ENCODE data around the gene TBC1D4.
"Not testable (repeated sequence)": the region's sequence is repeated elsewhere in the genome, so short reads cannot be mapped to it uniquely, and the experiment has no call there.

The TBC1D4 gene

DNA sequence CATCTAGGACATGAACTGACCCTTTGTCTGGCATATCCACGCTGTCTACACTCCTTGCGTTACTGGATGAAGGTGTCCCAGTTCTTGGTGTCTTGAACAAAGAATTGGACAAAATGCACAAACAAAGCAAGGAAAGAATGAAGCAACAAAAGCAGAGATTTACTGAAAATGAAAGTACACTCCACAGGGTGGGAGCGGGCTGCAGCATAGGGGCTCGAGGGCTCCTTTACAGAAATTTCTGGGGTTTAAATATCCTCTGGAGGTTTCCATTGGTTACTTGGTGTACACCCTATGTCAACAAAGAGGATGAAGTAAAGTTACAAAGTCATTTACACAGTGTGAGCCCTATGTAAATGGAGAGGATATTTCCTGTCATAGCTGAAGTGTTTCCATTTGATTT is 208.3 kb downstream of the TBC1D4 start:
- DNase-seq (ENCODE audit: low read depth): not testable (repeated sequence)

GRCh38 chr13:75271846-75272245 is 210.1 kb downstream of the TBC1D4 start:
- DNase-seq (ENCODE audit: low read depth): peak; percentile 58

DNA sequence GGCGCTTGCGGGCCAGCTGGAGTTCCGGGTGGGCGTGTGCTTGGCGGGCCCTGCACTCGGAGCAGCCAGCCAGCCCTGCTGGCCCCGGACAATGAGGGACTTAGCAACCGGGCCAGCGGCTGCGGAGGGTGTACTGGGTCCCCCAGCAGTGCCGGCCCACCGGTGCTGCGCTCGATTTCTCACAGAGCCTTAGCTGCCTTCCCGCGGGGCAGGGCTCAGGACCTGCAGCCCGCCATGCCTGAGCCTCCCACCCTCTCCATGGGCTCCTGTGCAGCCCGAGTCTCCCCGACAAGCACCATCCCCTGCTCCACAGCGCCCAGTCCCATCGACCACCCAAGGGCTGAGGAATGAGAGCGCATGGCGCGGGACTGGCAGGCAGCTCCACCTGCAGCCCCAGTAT is 213.5 kb downstream of the TBC1D4 start:
- DNase-seq (ENCODE audit: low read depth): not testable (repeated sequence)

GRCh38 chr13:75264611-75265010 is 217.4 kb downstream of the TBC1D4 start:
- no peak for DNase-seq (ENCODE audit: low read depth)

DNA sequence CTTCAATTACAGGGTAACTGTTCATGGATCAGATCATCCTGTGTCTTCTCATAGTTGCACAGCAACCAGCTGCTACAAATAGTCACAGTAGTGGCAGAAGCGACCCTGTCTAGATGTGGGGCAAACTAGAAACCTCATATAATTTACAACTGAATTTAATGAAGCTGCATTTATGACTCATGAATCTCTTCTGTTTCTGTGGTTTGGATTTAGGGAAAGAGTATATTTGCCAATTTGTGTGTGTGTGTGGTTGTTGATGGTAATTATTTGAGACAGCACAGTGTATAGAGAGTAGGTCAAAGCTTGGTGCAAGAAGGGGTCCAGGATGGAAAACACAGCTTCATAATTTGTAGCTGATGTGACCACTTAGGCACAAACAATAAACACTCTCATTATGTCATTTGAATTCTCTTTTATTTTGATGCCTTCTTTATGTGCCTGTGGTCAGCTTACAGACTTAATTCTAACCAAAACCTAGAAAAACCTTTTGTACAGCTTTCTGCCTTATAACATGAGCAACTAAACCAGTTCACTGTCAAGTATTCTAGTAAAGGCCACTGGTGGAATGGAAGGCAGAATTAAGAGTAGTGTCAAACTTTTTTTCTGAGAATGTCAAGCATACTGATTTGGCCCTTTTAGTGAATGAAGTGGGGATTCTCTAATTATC is 218.1 kb downstream of the TBC1D4 start:
- peak; percentile 53 for DNase-seq (ENCODE audit: low read depth)

DNA sequence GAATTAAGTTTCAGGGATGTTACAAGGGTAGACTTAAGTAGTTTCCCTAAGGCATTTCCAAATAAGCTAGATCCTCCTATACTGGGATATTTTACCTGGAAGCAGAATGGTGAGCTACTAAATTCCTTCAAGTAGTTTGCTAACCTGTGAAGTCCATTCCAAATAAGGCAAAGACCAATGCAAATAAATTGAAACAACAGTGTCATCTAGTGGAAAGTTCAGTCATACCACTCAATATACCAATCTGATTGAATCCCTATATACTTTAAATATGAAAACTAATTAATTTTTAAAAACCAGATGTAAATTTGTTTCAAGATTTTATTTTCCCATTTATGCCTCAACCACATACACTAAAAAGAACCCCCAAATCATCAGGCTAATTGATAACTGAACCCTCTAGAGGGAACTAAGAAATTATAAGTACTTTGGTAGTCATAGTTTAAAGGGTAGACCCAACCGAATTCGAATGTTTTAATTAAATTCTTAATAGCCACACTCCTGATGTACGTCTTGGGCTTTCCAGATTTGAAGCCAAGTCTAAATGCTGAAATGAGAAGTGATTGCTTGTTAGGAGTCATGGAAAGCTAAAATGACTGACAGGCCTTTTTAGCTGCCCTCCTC is 223.7 kb downstream of the TBC1D4 start:
- DNase-seq (ENCODE audit: low read depth): peak; percentile 61

DNA sequence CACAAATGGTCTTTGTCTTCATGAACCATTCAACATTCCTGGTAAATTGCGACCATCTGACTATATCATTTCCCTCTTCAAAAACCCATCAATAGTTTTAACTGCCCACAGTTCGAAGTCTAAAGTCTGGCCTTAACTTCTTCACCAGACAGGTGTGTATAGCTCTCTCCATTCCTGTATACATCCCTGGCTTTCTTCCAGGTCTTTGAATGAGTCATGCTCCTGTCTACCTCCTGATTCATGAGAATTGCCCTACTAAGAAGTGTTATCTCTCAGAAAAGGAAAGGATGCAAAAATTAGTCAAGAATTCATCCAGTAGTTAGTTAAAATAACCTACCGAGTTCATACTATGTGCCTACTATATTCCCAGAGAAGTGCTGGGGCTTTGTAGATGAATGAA is 225.0 kb downstream of the TBC1D4 start:
- DNase-seq (ENCODE audit: low read depth): peak; percentile 41

DNA sequence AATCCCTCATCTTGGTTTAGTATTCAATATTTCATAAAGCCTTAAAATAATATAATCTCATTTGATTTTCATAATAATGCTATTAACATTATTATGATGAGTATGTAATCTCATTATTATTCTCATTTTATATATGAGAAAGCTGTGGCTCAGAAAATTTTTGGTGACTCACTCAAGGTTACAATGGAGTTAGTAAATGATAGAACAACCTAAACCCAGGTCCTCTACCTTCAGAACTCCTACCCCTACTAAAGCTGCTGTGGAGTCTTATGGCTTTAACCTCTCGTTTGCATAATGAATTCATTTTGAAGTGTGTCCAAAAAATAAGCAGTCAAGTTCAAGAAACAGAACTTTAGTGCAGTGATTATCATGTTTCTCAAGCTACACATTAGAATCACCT is 226.3 kb downstream of the TBC1D4 start:
- DNase-seq (ENCODE audit: low read depth): peak; percentile 7

- DNase-seq (ENCODE audit: low read depth): no peak
These were observed 226.8 kb downstream of the TBC1D4 start for GRCh38 chr13:75255147-75255546.

DNA sequence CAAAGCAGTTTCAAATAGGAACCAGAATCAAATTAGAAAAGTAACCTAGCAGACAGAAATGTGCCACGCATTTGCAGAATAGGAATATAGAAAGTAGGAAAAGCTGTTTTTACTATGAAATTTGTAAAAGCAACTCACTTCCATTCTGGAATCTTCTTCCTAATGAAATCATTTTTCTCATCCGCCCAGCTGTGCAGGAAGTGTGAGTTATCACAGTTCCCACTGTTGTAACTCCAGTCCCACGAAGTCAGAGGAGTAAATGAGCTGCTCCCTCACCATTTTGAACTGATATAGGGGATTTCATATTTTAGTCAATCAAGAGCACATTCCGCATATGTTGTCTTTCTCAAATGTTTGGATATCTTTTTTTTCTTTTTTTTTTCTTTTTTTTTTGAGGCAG is 230.8 kb downstream of the TBC1D4 start:
- peak; percentile 19 for DNase-seq (ENCODE audit: low read depth)

GRCh38 chr13:75250526-75251178 is 231.3 kb downstream of the TBC1D4 start:
- peak; percentile 71 for DNase-seq (ENCODE audit: low read depth)

- DNase-seq (ENCODE audit: low read depth): not testable (repeated sequence)
These were observed 236.4 kb downstream of the TBC1D4 start for GRCh38 chr13:75245578-75245977.

GRCh38 chr13:75240240-75240639 is 241.7 kb downstream of the TBC1D4 start:
- DNase-seq (ENCODE audit: low read depth): not testable (repeated sequence)

- DNase-seq (ENCODE audit: low read depth): peak; percentile 73
These were observed 245.2 kb downstream of the TBC1D4 start for GRCh38 chr13:75236774-75237173.
